ENCODE data around the gene CCNYL1. TPM values are rescaled to one million over a fixed set of nuclear protein-coding genes. Genes with fewer than 3 reads are reported as not detected.
A peak's percentile ranks its signal among the peaks of the same experiment; 100 is the strongest.

CCNYL1 gene
- total and polyA plus RNA-seq, 12 donors = 2.0 to 13.3 (median 6.6) TPM

DNA sequence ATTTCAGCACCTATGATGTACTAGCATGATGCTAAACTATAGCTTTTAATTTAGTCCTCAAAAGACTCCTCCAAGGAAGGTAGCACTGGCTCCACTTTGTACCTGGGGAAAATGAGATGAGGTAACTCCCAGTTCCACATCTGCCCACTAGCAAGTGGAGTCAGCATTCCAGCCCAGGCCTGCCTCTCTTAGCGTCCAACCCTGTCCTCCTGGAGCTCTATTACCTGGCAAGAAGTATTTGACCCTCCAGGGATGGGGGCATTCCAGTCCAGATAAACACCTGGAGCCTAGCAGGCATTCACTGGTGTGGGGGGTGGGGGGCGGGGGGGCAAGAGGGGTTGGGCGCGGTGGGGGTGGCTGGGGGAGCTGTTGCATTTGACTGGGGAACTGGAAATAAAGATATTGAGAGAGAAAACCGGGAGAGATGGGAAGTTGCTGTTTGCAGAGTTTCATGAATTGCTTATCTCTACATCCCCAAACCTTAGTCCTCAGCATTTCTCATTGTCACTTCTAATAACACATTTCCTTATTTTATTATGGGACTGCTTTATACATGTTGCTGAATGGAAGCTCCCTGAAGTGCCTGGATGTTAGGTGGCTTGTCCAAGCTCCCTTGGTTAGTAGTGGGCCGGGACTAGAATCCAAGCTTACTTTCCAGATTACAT, 80.3 kb downstream of the CCNYL1 start:
- TF ChIP-seq POLR2A (IDR thresholded peaks at IDR 0.05) = no peak
- no peak for TF ChIP-seq CTCF (IDR thresholded peaks at IDR 0.05)
- H3K9me3 ChIP-seq (replicated peaks in 1 of 3) = no peaks in the 10 kb centered on the region
- intact Hi-C loops (cut with DNase I) = no loop called here
- no peaks in the 10 kb centered on the region for H3K36me3 ChIP-seq (replicated peaks in 1 of 2)
- H3K4me3 ChIP-seq = no peak overlapping the region
- 48 to 69% (median 62%) methylated on average over 6 of the region's 6 CpGs for WGBS, 4 donors
- no peaks in the 10 kb centered on the region for H3K27me3 ChIP-seq
- DNase-seq = no peak
- H3K27ac ChIP-seq = no peak overlapping the region
- no peaks in the 10 kb centered on the region for H3K4me1 ChIP-seq (replicated peaks in 1 of 2)

GRCh38 chr2:207792244-207792785, 80.9 kb downstream of the CCNYL1 start:
- H3K27ac ChIP-seq = peak overlapping the region in 3 of 5 donors; percentile 26 to 78 (median 52)
- 46 to 62% (median 54%) methylated on average over 4 to 6 of the region's 6 CpGs for WGBS, 4 donors
- H3K4me1 ChIP-seq (replicated peaks in 1 of 2) = no peaks in the 10 kb centered on the region
- no peaks in the 10 kb centered on the region for H3K9me3 ChIP-seq (replicated peaks in 1 of 3)
- H3K27me3 ChIP-seq = no peaks in the 10 kb centered on the region
- intact Hi-C loops (cut with DNase I) = no loop called here
- no peak overlapping the region for H3K4me3 ChIP-seq
- peak in 5 of 7 donors; percentile 20 to 50 (median 33) for DNase-seq
- no peaks in the 10 kb centered on the region for H3K36me3 ChIP-seq (replicated peaks in 1 of 2)
- TF ChIP-seq CTCF (IDR thresholded peaks at IDR 0.05) (no peak), POLR2A (IDR thresholded peaks at IDR 0.05) (no peak)

DNA sequence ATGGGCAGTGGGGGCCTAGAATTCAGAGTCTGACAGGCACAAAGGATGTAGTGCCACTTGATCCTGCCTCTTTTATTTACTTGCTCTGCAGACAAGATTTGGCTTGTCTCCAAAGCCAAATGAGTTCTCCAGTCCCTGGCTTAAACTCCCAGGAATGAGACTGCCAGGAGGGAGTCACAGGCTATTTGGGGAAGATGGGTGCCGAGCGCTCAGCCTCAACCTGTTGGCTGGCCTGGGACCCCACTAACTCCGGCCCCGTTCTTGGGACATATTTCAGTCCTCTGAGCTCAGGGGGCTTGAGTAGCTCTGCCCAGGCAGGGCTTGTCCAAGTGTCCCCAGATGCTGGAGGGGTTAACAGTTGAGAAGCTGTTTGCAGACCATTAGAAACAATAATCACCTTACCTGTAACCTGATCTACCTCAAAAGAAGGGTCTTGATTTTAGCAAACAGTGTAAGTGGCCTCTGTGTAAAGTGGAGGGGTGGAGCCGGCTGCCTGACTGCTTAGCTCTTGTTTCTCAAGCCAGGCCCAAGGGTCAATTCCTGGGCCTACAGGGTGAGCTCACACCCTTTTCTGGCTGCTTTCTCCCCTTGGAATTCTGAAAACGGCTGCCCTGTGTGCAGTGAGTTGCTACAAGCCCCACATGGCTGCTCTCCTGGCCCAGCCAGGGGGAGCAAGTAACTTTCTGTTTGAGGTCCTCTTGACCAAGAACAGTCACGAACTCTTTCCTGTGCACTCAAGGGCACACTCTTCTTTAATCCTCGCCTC, 85.3 kb downstream of the CCNYL1 start:
- DNase-seq = no peak
- intact Hi-C loops (cut with DNase I) = no loop called here
- Histone ChIP-seq H3K27me3 (no peaks in the 10 kb centered on the region), H3K4me1 (replicated peaks in 1 of 2) (no peaks in the 10 kb centered on the region), H3K9me3 (replicated peaks in 1 of 3) (no peaks in the 10 kb centered on the region), H3K4me3 (no peak overlapping the region), H3K36me3 (replicated peaks in 1 of 2) (no peaks in the 10 kb centered on the region), H3K27ac (no peak overlapping the region)
- 69 to 76% (median 71%) methylated on average over 8 of the region's 8 CpGs for WGBS, 4 donors
- TF ChIP-seq CTCF (IDR thresholded peaks at IDR 0.05) = no peak
- TF ChIP-seq POLR2A (IDR thresholded peaks at IDR 0.05) = no peak

DNA sequence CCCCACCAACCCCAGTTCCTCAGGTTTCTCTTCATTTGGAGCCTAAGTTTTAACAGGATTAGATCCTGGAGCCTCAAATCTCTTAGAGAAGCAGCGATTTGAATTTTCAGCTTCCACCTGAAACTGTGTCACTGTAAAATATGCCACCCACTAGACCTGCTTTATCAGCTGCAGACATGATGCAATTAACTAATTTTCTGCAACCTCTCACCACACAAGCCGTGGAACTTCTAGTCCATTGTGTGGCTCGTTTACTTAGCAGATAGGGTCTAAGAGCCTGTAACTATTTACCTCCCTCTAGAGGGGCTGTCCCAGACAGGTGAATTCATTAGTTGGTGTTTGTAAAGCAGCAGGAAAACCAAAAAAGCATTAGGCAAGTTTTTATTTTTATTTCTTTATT, 89.8 kb downstream of the CCNYL1 start:
- H3K27me3 ChIP-seq = no peaks in the 10 kb centered on the region
- intact Hi-C loops (cut with DNase I) = no loop called here
- no peak overlapping the region for H3K27ac ChIP-seq
- WGBS, 4 donors = 51 to 60% (median 56%) methylated on average over 3 of the region's 3 CpGs
- no peak for DNase-seq
- H3K4me3 ChIP-seq = no peak overlapping the region
- H3K4me1 ChIP-seq (replicated peaks in 1 of 2) = no peaks in the 10 kb centered on the region
- no peaks in the 10 kb centered on the region for H3K36me3 ChIP-seq (replicated peaks in 1 of 2)
- TF ChIP-seq CTCF (IDR thresholded peaks at IDR 0.05) (no peak), POLR2A (IDR thresholded peaks at IDR 0.05) (no peak)
- H3K9me3 ChIP-seq (replicated peaks in 1 of 3) = no peaks in the 10 kb centered on the region

Measured in adrenal gland (tissue), 12 donors.